GM12878 (cell line): ENCODE results near the gene CAPN10. TPM values are rescaled to one million over a fixed set of nuclear protein-coding genes. Genes with fewer than 3 reads are reported as not detected.
A peak's percentile ranks its signal among the peaks of the same experiment; 100 is the strongest.

Experiments used
- ATAC-seq: fragments of 200-7000 bp; cut with Tn5 transposase; 3 replicates; pipeline ENCODE4 v1.9.1; 2020; ENCODE audit warnings: mild to moderate bottlenecking, moderate library complexity
- BruUV-seq: library from RNA; stranded (reverse); fragments of 400-500 nt; replicated peaks from 2 replicates; lab custom pipeline; 2021; lab: Mats Ljungman, UMichigan
- CTCF ChIA-PET: fragments of 300-600 bp; sonication (Branson Sonifier 250); formaldehyde crosslinking; extraction: SDS; loops from one replicate; lab custom pipeline; 2021; ENCODE audit warnings: inconsistent platforms; lab: Yijun Ruan, JAX
- POLR2A ChIA-PET: fragments of 350-600 bp; formaldehyde crosslinking; extraction: SDS; loops from one replicate; lab custom pipeline; 2021; ENCODE audit warnings: inconsistent platforms; lab: Charles Lee
- RAD21 ChIA-PET: fragments of 300-600 bp; sonication (Branson Sonifier 250); formaldehyde crosslinking; loops from one replicate; lab custom pipeline; 2023; ENCODE audit warnings: antibody characterized with exemption; ENCODE audit not compliant: unreplicated experiment; lab: Charles Lee
- SMC1A ChIA-PET: fragments of 300-600 bp; sonication (Branson Sonifier 250); formaldehyde crosslinking; loops from one replicate; lab custom pipeline; 2023; ENCODE audit not compliant: unreplicated experiment, uncharacterized antibody; lab: Charles Lee
- DNase-seq: peaks from one replicate; pipeline ENCODE4 v3.0.0-alpha.2; 2011; ENCODE audit warnings: low read depth, low spot score
- FAIRE-seq: peaks from 3 replicates; lab custom pipeline; 2011; peaks lifted over from hg19 to GRCh38; lab: Jason Lieb, UNC
- H2AFZ ChIP-seq: 2 replicates; pipeline ENCODE4 v1.6.0; 2011; ENCODE audit warnings: low read depth, low read length, control low read depth; ENCODE audit not compliant: control insufficient read depth
- H3K27ac ChIP-seq: 2 replicates; pipeline ENCODE4 v1.5.1; 2011; ENCODE audit warnings: control low read depth; ENCODE audit not compliant: control insufficient read depth, insufficient read depth
- H3K27me3 ChIP-seq, 2 experiments: replicated peaks in 1 of 2; 2 replicates each; pipeline versions ENCODE4 v1.6.0 to v1.6.1; 2011; ENCODE audit warnings: low read length in 1 of 2; ENCODE audit not compliant: control insufficient read depth in 2 of 2, insufficient read depth in 2 of 2
- H3K36me3 ChIP-seq, 2 experiments: 2 replicates each; pipeline ENCODE4 v1.5.1; 2011; ENCODE audit warnings: low read length in 1 of 2; ENCODE audit not compliant: control insufficient read depth in 2 of 2, insufficient read depth in 2 of 2
- H3K4me1 ChIP-seq: 2 replicates; pipeline ENCODE4 v1.6.1; 2011; ENCODE audit warnings: mild to moderate bottlenecking, low read length, moderate library complexity, mixed read lengths; ENCODE audit not compliant: control insufficient read depth, insufficient read depth
- H3K4me2 ChIP-seq: 2 replicates; pipeline ENCODE4 v1.6.0; 2011; ENCODE audit warnings: control low read depth; ENCODE audit not compliant: control insufficient read depth, insufficient read depth
- H3K4me3 ChIP-seq: fragments of 200-600 bp; sonication (generic); 2 replicates; pipeline ENCODE4 v1.5.1; 2016
- H3K79me2 ChIP-seq: 2 replicates; pipeline ENCODE4 v1.6.0; 2011; ENCODE audit warnings: low read length; ENCODE audit not compliant: control insufficient read depth, insufficient read depth
- H3K9ac ChIP-seq: 2 replicates; pipeline ENCODE4 v1.8.0; 2011; ENCODE audit warnings: low read length, control low read depth, mixed read lengths; ENCODE audit not compliant: control insufficient read depth, insufficient read depth
- H3K9me3 ChIP-seq: replicated peaks from 3 replicates; pipeline ENCODE4 v1.5.1; 2011; ENCODE audit warnings: mild to moderate bottlenecking, low read length; ENCODE audit not compliant: control insufficient read depth, insufficient read depth
- H4K20me1 ChIP-seq: 2 replicates; pipeline ENCODE4 v1.6.0; 2011; ENCODE audit not compliant: control insufficient read depth, insufficient read depth
- BMI1 ChIP-seq: fragments of 450-650 bp; IDR thresholded peaks from 2 replicates; pipeline ENCODE4 v1.6.1; 2016; ENCODE audit warnings: mild to moderate bottlenecking, moderate library complexity, borderline replicate concordance
- BRCA1 ChIP-seq: IDR thresholded peaks from 2 replicates; pipeline ENCODE4 v1.6.1; 2011; ENCODE audit warnings: low read depth, low read length, improper control_type of control experiment
- EGR1 ChIP-seq, 2 experiments: IDR thresholded peaks; 1 replicate in 1 of 2; 2 replicates in 1 of 2; pipeline ENCODE4 v1.6.1; 2011 to 2012; ENCODE audit warnings: low read depth in 2 of 2, low read length in 2 of 2, borderline replicate concordance in 1 of 2, mild to moderate bottlenecking in 1 of 2, moderate library complexity in 1 of 2
- ESRRA ChIP-seq: IDR thresholded peaks from 2 replicates; pipeline ENCODE4 v1.6.1; 2012; ENCODE audit warnings: mild to moderate bottlenecking, low read length, improper control_type of control experiment
- JUND ChIP-seq: IDR thresholded peaks from 2 replicates; pipeline ENCODE4 v1.6.1; 2012; ENCODE audit warnings: low read depth, mild to moderate bottlenecking, low read length, improper control_type of control experiment, moderate library complexity
- NFYA ChIP-seq: IDR thresholded peaks from 2 replicates; pipeline ENCODE4 v1.6.1; 2011; ENCODE audit warnings: low read depth, mild to moderate bottlenecking, low read length, improper control_type of control experiment, borderline replicate concordance
- NR2C2 ChIP-seq: IDR thresholded peaks from 2 replicates; pipeline ENCODE4 v1.6.1; 2011; ENCODE audit warnings: borderline replicate concordance, low read depth; ENCODE audit not compliant: control insufficient read depth, insufficient read length
- POLR2A ChIP-seq: IDR thresholded peaks from 2 replicates; pipeline ENCODE4 v1.6.1; 2011; ENCODE audit warnings: low read depth, mild to moderate bottlenecking, low read length
- RAD21 ChIP-seq: IDR thresholded peaks from 2 replicates; pipeline ENCODE4 v1.6.1; 2011; ENCODE audit warnings: mild to moderate bottlenecking, low read depth, low read length, moderate library complexity; ENCODE audit not compliant: insufficient read depth
- WRNIP1 ChIP-seq: IDR thresholded peaks from 2 replicates; pipeline ENCODE4 v1.6.1; 2011; ENCODE audit warnings: low read depth, low read length, improper control_type of control experiment, borderline replicate concordance
- ZBED1 ChIP-seq: IDR thresholded peaks from 2 replicates; pipeline ENCODE4 v1.6.1; 2016; ENCODE audit warnings: borderline replicate concordance
- ZNF622 ChIP-seq: fragments of 450-650 bp; IDR thresholded peaks from 2 replicates; pipeline ENCODE4 v1.6.1; 2017; ENCODE audit warnings: mild to moderate bottlenecking, inconsistent platforms
- WGBS: methylation state at CpG from one replicate; pipeline ENCODE4 v1.1.6; 2016; ENCODE audit warnings: low lambda C conversion rate; ENCODE audit not compliant: insufficient replicate concordance, insufficient coverage; ENCODE audit errors: missing lambda C conversion rate; 5-methylcytosine and 5-hydroxymethylcytosine counted together
- in situ Hi-C: fragments of 300-500 bp; cut with MboI; formaldehyde crosslinking; loops from 9 replicates; pipeline ENCODE4 v1.14.3; 2018; ENCODE audit warnings: mixed read lengths
- intact Hi-C: fragments of 100-400 bp; cut with micrococcal nuclease; formaldehyde crosslinking; loops from one replicate; pipeline ENCODE4 v1.14.2; 2022; ENCODE audit not compliant: unreplicated experiment
- polyA plus RNA-seq, 11 experiments: library from polyadenylated mRNA; depleted of rRNA in 4 of 11; unstranded in 6 of 11; stranded (reverse) in 5 of 11; fragments of >200 nt; fragmentation: Nextera tagmentation in 4 of 11; fragmentation: Illumina TruSeq in 1 of 11; extraction: Ambion mirVana in 4 of 11; extraction: Trizol in 1 of 11; gene quantifications; 1 replicate in 1 of 11; 2 replicates in 10 of 11; pipeline versions ENCODE4 v1.2.1 to v1.2.3, GENCODE V29; 2011 to 2016; ENCODE audit warnings: inconsistent platforms in 2 of 11, missing spikeins in 2 of 11, low read depth in 1 of 11
- total RNA-seq, 4 experiments: library from RNA; depleted of rRNA in 3 of 4; stranded (reverse); fragments of >200 nt in 3 of 4; fragmentation: Illumina TruSeq in 1 of 4; extraction: Trizol in 1 of 4; gene quantifications; 2 replicates each; pipeline versions ENCODE4 v1.2.1 to v1.2.3, GENCODE V29; 2013 to 2021
- TF ChIP-seq, protein P1 (sequence below): fragments of 450-650 bp; conservative IDR thresholded peaks from 2 replicates; pipeline ENCODE4 v1.6.1; 2017; ENCODE audit warnings: mild to moderate bottlenecking, moderate library complexity
- TF ChIP-seq, protein P2 (sequence below): fragments of 450-650 bp; IDR thresholded peaks from 2 replicates; pipeline ENCODE4 v1.6.1; 2017; ENCODE audit warnings: mild to moderate bottlenecking

Gene CAPN10
- total and polyA plus RNA-seq, 10 of the 15 experiments (the other 5 are each of a cell fraction or from before 2014, with no cell fraction given), result 0.37 to 40.6 (median 17.5) TPM

DNA sequence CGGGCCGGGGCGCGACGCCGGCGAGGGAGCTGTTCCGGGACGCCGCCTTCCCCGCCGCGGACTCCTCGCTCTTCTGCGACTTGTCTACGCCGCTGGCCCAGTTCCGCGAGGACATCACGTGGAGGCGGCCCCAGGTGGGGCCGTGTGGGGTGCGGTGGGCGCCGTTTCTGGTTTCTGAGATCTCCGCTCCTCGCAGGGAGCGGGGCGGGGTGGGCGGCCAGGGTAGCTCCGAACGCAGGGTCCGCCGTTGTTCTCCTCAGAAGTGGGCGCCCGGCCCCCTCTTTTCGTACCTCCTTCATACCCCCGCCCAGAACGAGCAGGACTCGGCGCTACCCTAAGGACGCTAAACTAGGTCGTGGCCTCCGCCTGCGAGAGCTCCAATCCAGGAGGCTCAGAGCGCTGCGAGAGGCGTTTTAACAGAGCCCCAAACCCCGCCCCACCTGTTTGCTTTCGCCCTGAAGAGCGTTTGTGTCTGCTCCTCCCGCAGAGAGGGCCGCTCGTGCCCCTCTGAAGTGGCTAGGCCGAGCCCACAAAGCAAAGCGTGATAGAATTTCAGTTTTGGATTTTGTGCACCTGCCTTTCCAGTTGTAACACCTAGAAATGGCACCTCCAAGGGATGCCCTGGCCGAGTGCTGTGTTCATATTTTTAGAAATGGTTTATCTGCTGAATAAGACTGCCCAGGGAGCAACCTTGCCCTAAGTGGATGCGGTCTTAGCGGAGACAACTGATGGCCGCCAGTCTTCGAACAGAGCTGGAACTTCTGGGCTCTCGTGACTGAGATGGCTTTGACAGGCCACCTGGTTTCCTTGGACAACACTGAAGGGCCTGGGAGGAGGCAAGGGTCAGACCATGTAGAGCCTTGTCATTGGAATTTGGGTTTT, 626 bp downstream of the CAPN10 start (continued):
- TF ChIP-seq, protein P1, sequence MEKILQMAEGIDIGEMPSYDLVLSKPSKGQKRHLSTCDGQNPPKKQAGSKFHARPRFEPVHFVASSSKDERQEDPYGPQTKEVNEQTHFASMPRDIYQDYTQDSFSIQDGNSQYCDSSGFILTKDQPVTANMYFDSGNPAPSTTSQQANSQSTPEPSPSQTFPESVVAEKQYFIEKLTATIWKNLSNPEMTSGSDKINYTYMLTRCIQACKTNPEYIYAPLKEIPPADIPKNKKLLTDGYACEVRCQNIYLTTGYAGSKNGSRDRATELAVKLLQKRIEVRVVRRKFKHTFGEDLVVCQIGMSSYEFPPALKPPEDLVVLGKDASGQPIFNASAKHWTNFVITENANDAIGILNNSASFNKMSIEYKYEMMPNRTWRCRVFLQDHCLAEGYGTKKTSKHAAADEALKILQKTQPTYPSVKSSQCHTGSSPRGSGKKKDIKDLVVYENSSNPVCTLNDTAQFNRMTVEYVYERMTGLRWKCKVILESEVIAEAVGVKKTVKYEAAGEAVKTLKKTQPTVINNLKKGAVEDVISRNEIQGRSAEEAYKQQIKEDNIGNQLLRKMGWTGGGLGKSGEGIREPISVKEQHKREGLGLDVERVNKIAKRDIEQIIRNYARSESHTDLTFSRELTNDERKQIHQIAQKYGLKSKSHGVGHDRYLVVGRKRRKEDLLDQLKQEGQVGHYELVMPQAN, result peak; percentile 8
- TF ChIP-seq, protein P2, sequence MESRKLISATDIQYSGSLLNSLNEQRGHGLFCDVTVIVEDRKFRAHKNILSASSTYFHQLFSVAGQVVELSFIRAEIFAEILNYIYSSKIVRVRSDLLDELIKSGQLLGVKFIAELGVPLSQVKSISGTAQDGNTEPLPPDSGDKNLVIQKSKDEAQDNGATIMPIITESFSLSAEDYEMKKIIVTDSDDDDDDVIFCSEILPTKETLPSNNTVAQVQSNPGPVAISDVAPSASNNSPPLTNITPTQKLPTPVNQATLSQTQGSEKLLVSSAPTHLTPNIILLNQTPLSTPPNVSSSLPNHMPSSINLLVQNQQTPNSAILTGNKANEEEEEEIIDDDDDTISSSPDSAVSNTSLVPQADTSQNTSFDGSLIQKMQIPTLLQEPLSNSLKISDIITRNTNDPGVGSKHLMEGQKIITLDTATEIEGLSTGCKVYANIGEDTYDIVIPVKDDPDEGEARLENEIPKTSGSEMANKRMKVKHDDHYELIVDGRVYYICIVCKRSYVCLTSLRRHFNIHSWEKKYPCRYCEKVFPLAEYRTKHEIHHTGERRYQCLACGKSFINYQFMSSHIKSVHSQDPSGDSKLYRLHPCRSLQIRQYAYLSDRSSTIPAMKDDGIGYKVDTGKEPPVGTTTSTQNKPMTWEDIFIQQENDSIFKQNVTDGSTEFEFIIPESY, result 0 out of 2 replicates have a peak, but pooled peaks have one; percentile 20
- no peak for TF ChIP-seq ZBED1

DNA sequence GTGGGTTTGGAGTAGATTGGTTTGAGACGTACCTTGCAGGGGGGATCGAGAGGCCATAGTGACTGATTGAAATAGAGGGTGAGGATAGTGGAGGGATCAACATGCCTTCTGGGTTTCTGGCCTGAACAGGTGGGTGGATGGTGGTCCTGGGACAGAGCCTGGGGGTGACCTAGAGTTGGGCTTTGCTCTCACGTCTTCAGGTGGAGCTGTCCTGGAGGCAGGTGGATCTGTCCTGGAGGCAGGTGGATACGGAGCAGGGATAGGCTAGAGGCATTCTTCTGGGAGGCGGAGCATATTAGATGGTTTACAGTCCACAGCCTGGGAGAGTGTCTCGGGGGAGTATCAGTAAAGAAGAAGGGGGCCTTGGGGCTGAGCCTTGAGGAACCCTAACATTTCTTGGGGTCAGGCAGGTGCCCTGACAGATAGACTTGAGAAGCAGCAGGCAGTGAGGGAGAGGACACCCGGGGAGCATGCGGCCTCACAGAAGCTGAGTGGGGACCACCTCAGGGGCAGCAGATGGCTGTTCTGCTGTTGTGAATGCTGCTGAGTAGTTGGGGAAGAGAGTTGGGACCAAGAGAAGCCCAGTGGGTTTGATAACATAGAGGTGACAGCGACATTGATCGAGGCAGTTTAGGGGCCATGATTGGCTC, 1.6 kb downstream of the CAPN10 start:
- no peak overlapping the region for H3K27ac ChIP-seq
- FAIRE-seq (no peak), ATAC-seq (no peak), DNase-seq (no peak)
- POLR2A ChIA-PET, result interaction anchor here (3.0 to 6.7 kb wide), 2 partner anchors 24 to 74 kb away, joined by 9 to 233 read pairs; partner anchors contain the start of gene DUSP28
- CTCF ChIA-PET, result interaction anchor here (1.5 to 11.9 kb wide), 5 partner anchors 8 to 74 kb away, joined by 6 to 196 read pairs (median 25); partner anchors contain the start of genes ANKMY1 and DUSP28
- no peaks in the 10 kb centered on the region; the same call in 1 of the 2 replicates for H4K20me1 ChIP-seq
- TSS peak; percentile 72 for BruUV-seq
- SMC1A ChIA-PET, result interaction anchor here (0.6 to 6.4 kb wide), 3 partner anchors 26 to 653 kb away, joined by 3 to 124 read pairs (median 13); partner anchors contain the start of genes ANKMY1 and DUSP28
- 93% methylated on average over 10 of the region's 10 CpGs for WGBS
- H3K36me3 ChIP-seq, result peaks cover 2 to 5% of the 10 kb centered on the region in 2 experiments; a peak in 3 of 4 replicates
- H3K9ac ChIP-seq, result peak overlapping the region; percentile 84
- RAD21 ChIA-PET, result interaction anchor here (2.4 to 10.9 kb wide), 4 partner anchors 19 to 74 kb away, joined by 7 to 206 read pairs (median 30); partner anchors contain the start of genes ANKMY1, DUSP28 and RNPEPL1
- peaks cover 32% of the 10 kb centered on the region for H3K4me1 ChIP-seq
- H3K9me3 ChIP-seq, result no peaks in the 10 kb centered on the region; the same call in 2 of the 3 replicates
- H3K79me2 ChIP-seq, result peaks cover 46% of the 10 kb centered on the region
- H3K4me3 ChIP-seq, result peak overlapping the region; percentile 95
- in situ Hi-C loops, result no loop called here
- H3K27me3 ChIP-seq, result no peaks in the 10 kb centered on the region
- no peak for TF ChIP-seq RAD21
- no peak for TF ChIP-seq BMI1
- no peak for TF ChIP-seq JUND
- no peak for TF ChIP-seq NFYA
- TF ChIP-seq ESRRA, result no peak
- no peak for TF ChIP-seq EGR1 (IDR thresholded peaks at IDR 0.05; ENCODE audit: borderline replicate concordance in 1 of 2, low read depth in 2 of 2, low read length in 2 of 2)
- no peak for TF ChIP-seq WRNIP1
- no peak for TF ChIP-seq BRCA1
- no peak for TF ChIP-seq NR2C2
- TF ChIP-seq POLR2A, result no peak
- TF ChIP-seq ZNF622, result no peak
- intact Hi-C loops, result no loop called here
- no peak overlapping the region for H2AFZ ChIP-seq
- peak overlapping the region; percentile 56 for H3K4me2 ChIP-seq
